HUES48 (cell line): Measurements from ENCODE around the gene YPEL3.
A peak's percentile ranks its signal among the peaks of the same experiment; 100 is the strongest.
"Not testable (repeated sequence)": the region's sequence is repeated elsewhere in the genome, so short reads cannot be mapped to it uniquely, and the experiment has no call there.

Source experiments
- H3K27ac ChIP-seq: one replicate; pipeline ENCODE4 v1.7.0; 2013; ENCODE audit warnings: low read depth, low read length, inconsistent platforms
- H3K27me3 ChIP-seq: 2 replicates; pipeline ENCODE4 v1.6.1; 2013; ENCODE audit warnings: mild to moderate bottlenecking, low read length; ENCODE audit not compliant: control insufficient read depth, insufficient read depth
- H3K36me3 ChIP-seq: 2 replicates; pipeline ENCODE4 v1.6.1; 2013; ENCODE audit warnings: low read length; ENCODE audit not compliant: control insufficient read depth, insufficient read depth
- H3K4me1 ChIP-seq: 2 replicates; pipeline ENCODE4 v1.6.1; 2013; ENCODE audit warnings: mild to moderate bottlenecking, low read length; ENCODE audit not compliant: control insufficient read depth, insufficient read depth
- H3K4me3 ChIP-seq: 2 replicates; pipeline ENCODE4 v1.5.1; 2013; ENCODE audit warnings: mild to moderate bottlenecking, low read depth, low read length
- H3K9ac ChIP-seq: 2 replicates; pipeline ENCODE4 v1.6.1; 2013; ENCODE audit warnings: mild to moderate bottlenecking, low read depth, low read length, moderate library complexity
- H3K9me3 ChIP-seq: 2 replicates; pipeline ENCODE4 v1.6.1; 2013; ENCODE audit warnings: low read length; ENCODE audit not compliant: control insufficient read depth, insufficient read depth

YPEL3 gene

GRCh38 chr16:30132591-30132990, 36.6 kb upstream of the YPEL3 start:
- H3K4me1 ChIP-seq: no peaks in the 10 kb centered on the region
- no peaks in the 10 kb centered on the region for H3K36me3 ChIP-seq
- no peaks in the 10 kb centered on the region for H3K27me3 ChIP-seq
- no peak overlapping the region for H3K4me3 ChIP-seq
- no peaks in the 10 kb centered on the region for H3K9me3 ChIP-seq
- H3K9ac ChIP-seq: no peak overlapping the region
- no peak overlapping the region for H3K27ac ChIP-seq

DNA sequence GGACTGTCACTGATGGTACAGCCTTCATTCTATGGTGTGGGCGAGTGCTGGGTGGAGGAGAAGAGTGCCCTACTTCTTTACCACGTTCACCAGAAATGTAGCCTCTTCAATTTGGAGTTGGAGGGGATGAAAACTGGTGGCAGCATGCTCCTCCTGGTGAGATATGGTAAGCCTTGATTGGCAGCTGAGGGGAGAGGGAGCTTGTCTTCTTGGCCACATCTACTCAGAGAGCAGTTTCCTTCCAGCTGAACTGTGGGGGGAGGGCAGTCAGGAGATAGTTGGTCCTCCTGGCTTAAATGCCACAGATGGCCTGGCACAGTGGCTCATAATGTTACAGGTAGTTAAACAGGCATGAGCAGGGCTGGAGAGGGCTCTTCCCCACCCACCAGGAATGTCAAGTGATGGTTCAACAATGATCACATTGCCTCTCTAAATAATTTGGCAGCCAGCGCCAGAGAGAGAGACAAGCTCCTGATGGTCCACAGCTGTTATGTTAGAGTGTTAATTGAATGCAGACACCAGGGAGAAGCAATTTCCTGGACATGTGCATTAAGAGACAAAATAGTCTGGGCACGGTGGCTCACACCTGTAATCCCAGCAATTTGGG, 36.0 kb upstream of the YPEL3 start:
- Histone ChIP-seq H3K9me3 (no peaks in the 10 kb centered on the region), H3K4me3 (no peak overlapping the region), H3K36me3 (no peaks in the 10 kb centered on the region), H3K9ac (no peak overlapping the region), H3K27ac (no peak overlapping the region), H3K4me1 (no peaks in the 10 kb centered on the region), H3K27me3 (no peaks in the 10 kb centered on the region)

- Histone ChIP-seq H3K27ac (no peak overlapping the region), H3K36me3 (no peaks in the 10 kb centered on the region), H3K9ac (no peak overlapping the region), H3K9me3 (no peaks in the 10 kb centered on the region), H3K4me1 (no peaks in the 10 kb centered on the region), H3K27me3 (no peaks in the 10 kb centered on the region), H3K4me3 (no peak overlapping the region)
Observed at GRCh38 chr16:30127993-30128392, 32.0 kb upstream of the YPEL3 start.

DNA sequence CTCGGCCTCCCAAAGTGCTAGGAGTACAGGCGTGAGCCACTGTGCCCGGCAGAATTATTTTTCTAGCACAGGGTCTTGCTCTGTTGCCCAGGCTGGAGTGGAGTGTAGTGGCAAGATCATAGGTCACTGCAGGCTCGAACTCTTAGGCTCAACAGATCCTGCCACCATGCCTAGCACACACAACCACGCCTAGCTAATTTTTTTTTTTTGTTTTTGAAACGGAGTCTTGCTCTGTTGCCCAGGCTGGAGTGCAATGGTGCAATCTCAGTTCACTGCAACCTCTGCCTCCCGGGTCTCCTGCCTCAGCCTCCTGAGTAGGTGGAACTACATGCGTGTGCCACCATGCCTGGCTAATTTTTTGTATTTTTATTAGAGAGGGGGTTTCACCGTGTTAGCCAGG, 29.7 kb upstream of the YPEL3 start:
- not testable (repeated sequence) for H3K36me3 ChIP-seq, H3K9ac ChIP-seq, H3K4me1 ChIP-seq, H3K27me3 ChIP-seq, H3K27ac ChIP-seq, H3K4me3 ChIP-seq, H3K9me3 ChIP-seq

DNA sequence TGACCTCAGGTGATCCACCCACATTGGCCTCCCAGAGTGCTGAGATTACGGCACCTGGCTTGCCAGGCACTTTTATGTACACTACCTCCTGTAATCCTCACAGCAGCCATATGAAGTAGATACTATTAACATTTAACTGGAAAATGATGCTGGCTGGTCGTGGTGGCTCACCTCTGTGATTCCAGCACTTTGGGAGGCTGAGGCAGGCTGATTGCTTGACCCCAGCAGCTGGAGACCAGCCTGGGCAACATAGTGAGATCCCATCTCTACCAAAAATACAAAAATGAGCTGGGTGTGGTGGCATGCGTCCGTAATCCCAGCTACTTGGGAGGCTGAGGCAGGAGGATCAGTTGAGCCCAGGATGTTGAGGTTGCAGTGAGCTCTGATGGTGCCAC, 29.0 kb upstream of the YPEL3 start:
- H3K27ac ChIP-seq: no peak overlapping the region
- H3K4me1 ChIP-seq: peaks cover 5% of the 10 kb centered on the region; the same call in 1 of the 2 replicates
- no peaks in the 10 kb centered on the region for H3K27me3 ChIP-seq
- H3K9ac ChIP-seq: no peak overlapping the region
- H3K4me3 ChIP-seq: no peak overlapping the region
- H3K36me3 ChIP-seq: no peaks in the 10 kb centered on the region
- no peaks in the 10 kb centered on the region for H3K9me3 ChIP-seq

GRCh38 chr16:30122604-30123160, 26.7 kb upstream of the YPEL3 start:
- Histone ChIP-seq H3K4me3 (peak overlapping the region; percentile 74), H3K27me3 (no peaks in the 10 kb centered on the region), H3K9ac (no peak overlapping the region; the same call in 1 of the 2 replicates), H3K36me3 (peaks cover 10% of the 10 kb centered on the region), H3K4me1 (peaks cover 5% of the 10 kb centered on the region; the same call in 1 of the 2 replicates), H3K9me3 (no peaks in the 10 kb centered on the region), H3K27ac (no peak overlapping the region)

DNA sequence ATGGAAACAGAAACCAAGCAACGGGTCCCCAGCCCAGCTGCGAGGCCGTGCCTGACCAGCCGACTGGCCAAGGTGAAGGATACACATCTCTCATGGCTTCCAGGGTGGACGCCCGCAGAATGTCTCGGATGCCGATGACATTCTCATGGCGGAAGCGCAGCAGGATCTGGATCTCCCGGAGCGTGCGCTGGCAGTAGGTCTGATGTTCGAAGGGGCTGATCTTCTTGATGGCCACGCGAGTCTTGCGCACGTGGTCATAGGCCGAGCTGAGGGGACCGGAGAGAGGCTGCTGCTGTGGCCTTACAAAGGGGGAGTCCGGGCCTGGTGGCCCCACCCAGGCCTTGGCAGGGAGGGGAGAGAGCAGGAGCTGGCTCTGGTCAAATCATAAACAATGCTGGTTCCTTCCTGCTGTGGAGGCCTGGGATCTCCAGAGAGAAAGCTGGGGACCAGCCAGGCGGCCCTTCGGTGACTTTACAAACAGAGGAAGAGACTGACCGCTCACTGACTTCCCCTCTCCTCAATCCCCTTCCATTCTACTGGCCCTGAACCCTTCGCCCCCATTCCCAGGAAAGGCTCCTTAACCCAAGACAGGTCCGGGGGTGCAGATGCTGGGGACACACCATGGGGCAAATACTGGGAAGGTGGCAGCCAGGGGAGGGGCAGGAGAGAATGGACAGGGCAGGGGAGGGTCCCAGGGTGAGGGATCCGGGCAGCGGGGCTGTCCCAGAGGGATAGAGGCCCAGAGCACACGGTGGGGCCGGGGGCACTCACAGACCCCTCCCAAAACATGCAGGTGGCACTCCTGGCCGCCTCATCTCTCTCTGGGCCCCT, 25.9 kb upstream of the YPEL3 start:
- Histone ChIP-seq H3K9me3 (no peaks in the 10 kb centered on the region), H3K36me3 (peaks cover 18% of the 10 kb centered on the region), H3K27me3 (no peaks in the 10 kb centered on the region), H3K9ac (no peak overlapping the region), H3K4me1 (peaks cover 5% of the 10 kb centered on the region; the same call in 1 of the 2 replicates), H3K4me3 (peak overlapping the region; percentile 74), H3K27ac (no peak overlapping the region)

GRCh38 chr16:30120340-30121105, 24.5 kb upstream of the YPEL3 start:
- H3K27ac ChIP-seq: no peak overlapping the region
- peaks cover 20% of the 10 kb centered on the region for H3K36me3 ChIP-seq
- H3K9me3 ChIP-seq: no peaks in the 10 kb centered on the region
- H3K4me3 ChIP-seq: no peak overlapping the region
- H3K27me3 ChIP-seq: no peaks in the 10 kb centered on the region
- no peak overlapping the region for H3K9ac ChIP-seq
- H3K4me1 ChIP-seq: peaks cover 5% of the 10 kb centered on the region; the same call in 1 of the 2 replicates

GRCh38 chr16:30119428-30119827, 23.4 kb upstream of the YPEL3 start:
- no peaks in the 10 kb centered on the region for H3K27me3 ChIP-seq
- H3K9me3 ChIP-seq: no peaks in the 10 kb centered on the region
- no peak overlapping the region for H3K9ac ChIP-seq
- peaks cover 23% of the 10 kb centered on the region for H3K36me3 ChIP-seq
- H3K4me1 ChIP-seq: peaks cover 5% of the 10 kb centered on the region; the same call in 1 of the 2 replicates
- no peak overlapping the region for H3K27ac ChIP-seq
- H3K4me3 ChIP-seq: no peak overlapping the region

DNA sequence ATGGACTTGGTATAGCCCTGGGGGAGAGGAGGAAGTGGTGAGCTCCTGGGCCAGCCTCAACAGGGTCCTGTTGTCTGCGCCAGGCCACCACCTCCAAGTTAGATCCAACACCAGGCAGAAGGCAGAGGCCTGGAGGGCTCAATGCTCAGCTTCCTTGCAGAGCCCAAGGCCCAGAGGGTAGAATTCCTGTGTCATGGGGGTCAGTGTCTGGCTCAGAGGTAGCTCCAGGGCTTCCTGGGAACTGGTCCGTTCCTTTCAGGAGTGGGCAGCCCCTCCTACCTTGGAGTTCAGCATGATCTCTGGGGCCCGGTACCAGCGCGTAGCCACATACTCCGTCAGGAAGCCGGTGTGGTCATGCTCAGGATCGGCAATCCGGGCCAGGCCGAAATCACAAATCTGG, 21.8 kb upstream of the YPEL3 start:
- peaks cover 23% of the 10 kb centered on the region for H3K36me3 ChIP-seq
- H3K9me3 ChIP-seq: no peaks in the 10 kb centered on the region
- H3K27ac ChIP-seq: no peak overlapping the region
- no peak overlapping the region for H3K9ac ChIP-seq
- no peaks in the 10 kb centered on the region for H3K27me3 ChIP-seq
- H3K4me1 ChIP-seq: peaks cover 5% of the 10 kb centered on the region; the same call in 1 of the 2 replicates
- no peak overlapping the region for H3K4me3 ChIP-seq
